ENCODE data around the gene LSP1.

GRCh38 chr11:1888811-1889210, 35.9 kb downstream of the LSP1 start:
- TF ChIP-seq CTCF (IDR thresholded peaks at IDR 0.05): no peak
- no peak for TF ChIP-seq EP300 (IDR thresholded peaks at IDR 0.05)

Data from stomach (tissue), 4 donors.